SK-N-SH (cell line): ENCODE results near the gene ZNF143. TPM values are rescaled to one million over a fixed set of nuclear protein-coding genes. Genes with fewer than 3 reads are reported as not detected.
A peak's percentile ranks its signal among the peaks of the same experiment; 100 is the strongest.

ENCODE experiments used
- CTCF ChIA-PET: fragments of 300-600, 350-600 bp; formaldehyde crosslinking; extraction: SDS; loops from one replicate; lab custom pipeline; 2021; lab: Yijun Ruan, JAX
- POLR2A ChIA-PET: fragments of 350-600 bp; sonication (Branson Sonifier 250); formaldehyde crosslinking; extraction: SDS; loops from one replicate; lab custom pipeline; 2020; ENCODE audit warnings: antibody characterized with exemption, inconsistent platforms; lab: Yijun Ruan, JAX
- DNase-seq: peaks from one replicate; pipeline ENCODE4 v3.0.0; 2012
- H2AFZ ChIP-seq: fragments of 200-600 bp; sonication (generic); 2 replicates; pipeline ENCODE4 v1.8.1; 2016; ENCODE audit warnings: antibody characterized with exemption, mild to moderate bottlenecking, low read depth
- H3F3A ChIP-seq: fragments of 200-600 bp; sonication (generic); replicated peaks from 2 replicates; pipeline ENCODE3; 2016; ENCODE audit warnings: antibody characterized with exemption, mild to moderate bottlenecking; ENCODE audit not compliant: insufficient read depth
- H3K27ac ChIP-seq, 2 experiments: fragments of 200-500 bp in 1 of 2; fragments of 200-600 bp in 1 of 2; sonication (Bioruptor generic) in 1 of 2; sonication (generic), shearing (Covaris generic) in 1 of 2; 2 replicates each; pipeline versions ENCODE4 v1.5.1 to v1.6.1; 2014 to 2016; ENCODE audit warnings: low read depth in 2 of 2, inconsistent platforms in 1 of 2, low read length in 1 of 2, mild to moderate bottlenecking in 1 of 2, mixed read lengths in 1 of 2
- H3K27me3 ChIP-seq: fragments of 200-600 bp; sonication (generic), shearing (Covaris generic); 2 replicates; pipeline ENCODE4 v1.6.1; 2016; ENCODE audit warnings: mixed run types; ENCODE audit not compliant: insufficient read depth
- H3K36me3 ChIP-seq, 2 experiments: fragments of 200-500 bp in 1 of 2; fragments of 200-600 bp in 1 of 2; sonication (Bioruptor generic) in 1 of 2; sonication (generic) in 1 of 2; replicated peaks in 1 of 2; 2 replicates each; pipeline versions ENCODE3 to v1.5.1; 2014 to 2016; ENCODE audit warnings: low read length in 1 of 2, mild to moderate bottlenecking in 1 of 2; ENCODE audit not compliant: insufficient read depth in 2 of 2, control insufficient read depth in 1 of 2
- H3K4me1 ChIP-seq, 2 experiments: fragments of 200-500 bp in 1 of 2; fragments of 200-600 bp in 1 of 2; sonication (Bioruptor generic) in 1 of 2; sonication (generic), shearing (Covaris generic) in 1 of 2; 2 replicates each; pipeline versions ENCODE4 v1.5.1 to v1.6.1; 2014 to 2016; ENCODE audit warnings: low read depth in 1 of 2, low read length in 1 of 2, mixed run types in 1 of 2; ENCODE audit not compliant: insufficient read depth in 2 of 2, control insufficient read depth in 1 of 2
- H3K4me2 ChIP-seq: fragments of 200-600 bp; sonication (generic), shearing (Covaris generic); 2 replicates; pipeline ENCODE4 v1.6.1; 2017; ENCODE audit warnings: mixed run types
- H3K4me3 ChIP-seq, 2 experiments: fragments of 200-500 bp in 1 of 2; fragments of 200-600 bp in 1 of 2; sonication (Bioruptor generic) in 1 of 2; sonication (generic), shearing (Covaris generic) in 1 of 2; 2 replicates each; pipeline versions ENCODE4 v1.5.1 to v1.8.1; 2014 to 2016; ENCODE audit warnings: low read depth in 2 of 2, inconsistent platforms in 1 of 2, low read length in 1 of 2, mild to moderate bottlenecking in 1 of 2, mixed read lengths in 1 of 2, moderate library complexity in 1 of 2
- H3K79me2 ChIP-seq: fragments of 200-600 bp; sonication (generic); 2 replicates; pipeline ENCODE4 v1.8.1; 2017; ENCODE audit warnings: mild to moderate bottlenecking; ENCODE audit not compliant: insufficient read depth
- H3K9ac ChIP-seq: fragments of 200-600 bp; sonication (generic); 2 replicates; pipeline ENCODE4 v1.6.1; 2017; ENCODE audit warnings: mixed run types
- H3K9me2 ChIP-seq: fragments of 200-600 bp; sonication (generic); 2 replicates; pipeline ENCODE4 v1.6.1; 2017; ENCODE audit warnings: mixed run types
- H3K9me3 ChIP-seq: fragments of 200-600 bp; sonication (generic); 2 replicates; pipeline ENCODE4 v1.6.1; 2017; ENCODE audit warnings: mixed run types, mild to moderate bottlenecking, moderate library complexity
- H4K20me1 ChIP-seq: fragments of 200-600 bp; sonication (generic); 2 replicates; pipeline ENCODE4 v1.6.1; 2017; ENCODE audit warnings: mild to moderate bottlenecking, mixed run types; ENCODE audit not compliant: insufficient read depth
- CHD2 ChIP-seq: fragments of 150-350 bp; IDR thresholded peaks from 2 replicates; pipeline ENCODE4 v1.6.1; 2018; ENCODE audit warnings: low read length; ENCODE audit not compliant: partially characterized antibody
- FOSL2 ChIP-seq: IDR thresholded peaks from 2 replicates; pipeline ENCODE4 v1.4.0; 2012; ENCODE audit warnings: low read depth, mild to moderate bottlenecking, moderate library complexity, borderline replicate concordance
- GATA2 ChIP-seq: sonication (generic); formaldehyde crosslinking; IDR thresholded peaks from 2 replicates; pipeline ENCODE4 v1.5.0; 2020; ENCODE audit warnings: mild to moderate bottlenecking, missing genetic modification reagents
- JUND ChIP-seq: IDR thresholded peaks from 2 replicates; pipeline ENCODE4 v1.4.0; 2012
- MEF2A ChIP-seq: IDR thresholded peaks from 2 replicates; pipeline ENCODE4 v1.4.0; 2012; ENCODE audit warnings: low read depth, borderline replicate concordance
- MXI1 ChIP-seq: IDR thresholded peaks from 2 replicates; pipeline ENCODE4 v1.6.1; 2012; ENCODE audit warnings: mild to moderate bottlenecking, low read depth, low read length, improper control_type of control experiment
- NFIC ChIP-seq: IDR thresholded peaks from 2 replicates; pipeline ENCODE4 v1.4.0; 2012; ENCODE audit warnings: borderline replicate concordance
- NRF1 ChIP-seq: IDR thresholded peaks from 2 replicates; pipeline ENCODE4 v1.6.1; 2012; ENCODE audit warnings: low read depth, mild to moderate bottlenecking, low read length
- PBX3 ChIP-seq: IDR thresholded peaks from 2 replicates; pipeline ENCODE4; 2012
- TAF1 ChIP-seq: IDR thresholded peaks from 2 replicates; pipeline ENCODE4 v1.6.1; 2012; ENCODE audit warnings: low read depth, mild to moderate bottlenecking, low read length, moderate library complexity, borderline replicate concordance
- TCF12 ChIP-seq: IDR thresholded peaks from 2 replicates; pipeline ENCODE4 v1.4.0; 2012
- TEAD4 ChIP-seq: IDR thresholded peaks from 2 replicates; pipeline ENCODE4 v1.4.0; 2012; ENCODE audit warnings: mild to moderate bottlenecking, borderline replicate concordance; ENCODE audit not compliant: insufficient read depth
- WGBS: methylation state at CpG from one replicate; pipeline ENCODE4 v1.1.6; 2017; ENCODE audit warnings: low lambda C conversion rate; 5-methylcytosine and 5-hydroxymethylcytosine counted together
- polyA plus RNA-seq, 3 experiments: library from polyadenylated mRNA; depleted of rRNA; stranded (reverse); fragments of >200 nt; gene quantifications; 2 replicates each; pipeline ENCODE4 v1.2.3, GENCODE V29; 2012
- TF ChIP-seq, protein P1 (sequence below): fragments of 150-350 bp; IDR thresholded peaks from 2 replicates; pipeline ENCODE4 v1.6.1; 2017; ENCODE audit warnings: antibody characterized with exemption, low read length, low read depth, borderline replicate concordance
- TF ChIP-seq, protein P2 (sequence below): fragments of 200-600 bp; sonication (generic); IDR thresholded peaks from 2 replicates; pipeline ENCODE4 v1.6.1; 2017; ENCODE audit warnings: antibody characterized with exemption, mild to moderate bottlenecking, moderate library complexity
- TF ChIP-seq, protein P3 (sequence below): IDR thresholded peaks from 2 replicates; pipeline ENCODE4 v1.4.0; 2012; ENCODE audit warnings: low read depth
- TF ChIP-seq, protein P4 (sequence below): IDR thresholded peaks from 2 replicates; pipeline ENCODE4 v1.6.1; 2012; ENCODE audit warnings: mild to moderate bottlenecking, low read depth, low read length, moderate library complexity

ZNF143 gene
- polyA plus RNA-seq, 1 of the 3 experiments (the other 2 are of a cell fraction), result 11.3 TPM

- Histone ChIP-seq H3K27ac (peak overlapping the region; percentile 7 to 83; a peak in 3 of 4 replicates), H3F3A (peaks cover 29% of the 10 kb centered on the region), H3K9me3 (no peaks in the 10 kb centered on the region), H3K4me1 (peaks cover 0 to 15% of the 10 kb centered on the region in 2 experiments; a peak in 1 of 4 replicates), H2AFZ (peak overlapping the region; percentile 5; the same call in 1 of the 2 replicates), H3K79me2 (no peaks in the 10 kb centered on the region), H3K36me3 (peaks cover 0 to 16% of the 10 kb centered on the region in 2 experiments), H3K9me2 (no peaks in the 10 kb centered on the region), H3K9ac (peak overlapping the region; percentile 19; the same call in 1 of the 2 replicates), H4K20me1 (no peaks in the 10 kb centered on the region), H3K4me3 (peak overlapping the region in 1 of 2 experiments; percentile 30; a peak in 3 of 4 replicates), H3K27me3 (no peaks in the 10 kb centered on the region), H3K4me2 (peak overlapping the region; percentile 63)
- ChIA-PET POLR2A (no interaction called here), CTCF (interaction anchor here (1.3 to 1.9 kb wide), 2 partner anchors 18 to 104 kb away, joined by 3 to 10 read pairs; no protein-coding TSS in a partner anchor)
- WGBS, result 16% methylated on average over 3 of the region's 3 CpGs
- no peak for DNase-seq
- TF ChIP-seq, protein P1, sequence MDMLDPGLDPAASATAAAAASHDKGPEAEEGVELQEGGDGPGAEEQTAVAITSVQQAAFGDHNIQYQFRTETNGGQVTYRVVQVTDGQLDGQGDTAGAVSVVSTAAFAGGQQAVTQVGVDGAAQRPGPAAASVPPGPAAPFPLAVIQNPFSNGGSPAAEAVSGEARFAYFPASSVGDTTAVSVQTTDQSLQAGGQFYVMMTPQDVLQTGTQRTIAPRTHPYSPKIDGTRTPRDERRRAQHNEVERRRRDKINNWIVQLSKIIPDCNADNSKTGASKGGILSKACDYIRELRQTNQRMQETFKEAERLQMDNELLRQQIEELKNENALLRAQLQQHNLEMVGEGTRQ, result no peak
- TF ChIP-seq CHD2, result no peak
- TF ChIP-seq NFIC, result peak; percentile 15; the same call in 1 of the 2 replicates
- TF ChIP-seq FOSL2, result peak; percentile 60
- 0 out of 2 replicates have a peak, but pooled peaks have one; percentile 40 for TF ChIP-seq MEF2A
- TF ChIP-seq, protein P2, sequence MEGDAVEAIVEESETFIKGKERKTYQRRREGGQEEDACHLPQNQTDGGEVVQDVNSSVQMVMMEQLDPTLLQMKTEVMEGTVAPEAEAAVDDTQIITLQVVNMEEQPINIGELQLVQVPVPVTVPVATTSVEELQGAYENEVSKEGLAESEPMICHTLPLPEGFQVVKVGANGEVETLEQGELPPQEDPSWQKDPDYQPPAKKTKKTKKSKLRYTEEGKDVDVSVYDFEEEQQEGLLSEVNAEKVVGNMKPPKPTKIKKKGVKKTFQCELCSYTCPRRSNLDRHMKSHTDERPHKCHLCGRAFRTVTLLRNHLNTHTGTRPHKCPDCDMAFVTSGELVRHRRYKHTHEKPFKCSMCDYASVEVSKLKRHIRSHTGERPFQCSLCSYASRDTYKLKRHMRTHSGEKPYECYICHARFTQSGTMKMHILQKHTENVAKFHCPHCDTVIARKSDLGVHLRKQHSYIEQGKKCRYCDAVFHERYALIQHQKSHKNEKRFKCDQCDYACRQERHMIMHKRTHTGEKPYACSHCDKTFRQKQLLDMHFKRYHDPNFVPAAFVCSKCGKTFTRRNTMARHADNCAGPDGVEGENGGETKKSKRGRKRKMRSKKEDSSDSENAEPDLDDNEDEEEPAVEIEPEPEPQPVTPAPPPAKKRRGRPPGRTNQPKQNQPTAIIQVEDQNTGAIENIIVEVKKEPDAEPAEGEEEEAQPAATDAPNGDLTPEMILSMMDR, result no peak
- TF ChIP-seq GATA2 (CRISPR knock-in tag), result no peak
- peak; percentile 49; the same call in 1 of the 2 replicates for TF ChIP-seq TEAD4
- peak; percentile 54 for TF ChIP-seq JUND
- TF ChIP-seq TCF12, result peak; percentile 25; the same call in 1 of the 2 replicates
- TF ChIP-seq, protein P3, sequence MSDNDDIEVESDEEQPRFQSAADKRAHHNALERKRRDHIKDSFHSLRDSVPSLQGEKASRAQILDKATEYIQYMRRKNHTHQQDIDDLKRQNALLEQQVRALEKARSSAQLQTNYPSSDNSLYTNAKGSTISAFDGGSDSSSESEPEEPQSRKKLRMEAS, result no peak
- TF ChIP-seq TAF1, result no peak
- TF ChIP-seq NRF1, result no peak
Observed at GRCh38 chr11:9489080-9489765, 28.4 kb downstream of the ZNF143 start.

DNA sequence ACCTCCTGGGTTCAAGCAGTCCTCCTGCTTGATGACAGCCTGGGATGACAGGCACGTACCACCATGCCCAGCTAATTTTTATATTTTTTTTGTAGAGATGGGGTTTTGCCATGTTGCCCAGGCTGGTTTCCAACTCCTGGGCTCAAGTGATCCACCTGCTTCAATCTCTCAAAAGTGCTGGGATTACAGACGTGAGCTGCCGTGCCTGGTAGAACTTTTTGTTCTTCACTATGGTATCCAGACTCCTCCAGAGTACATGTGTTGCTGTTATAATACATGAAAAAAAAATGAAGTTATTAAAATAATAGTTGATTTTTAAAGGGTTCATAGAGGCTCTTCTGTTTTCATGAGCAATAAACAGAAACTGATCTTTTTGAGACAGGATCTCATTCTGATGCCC is 29.6 kb downstream of the ZNF143 start:
- Histone ChIP-seq H3F3A (peaks cover 29% of the 10 kb centered on the region), H3K4me1 (peaks cover 0 to 15% of the 10 kb centered on the region in 2 experiments; a peak in 1 of 4 replicates), H3K9ac (no peak overlapping the region), H3K9me3 (no peaks in the 10 kb centered on the region), H3K27me3 (no peaks in the 10 kb centered on the region), H3K4me3 (no peak overlapping the region), H3K27ac (peak overlapping the region in 1 of 2 experiments; percentile 83; a peak in 1 of 4 replicates), H3K4me2 (no peak overlapping the region), H3K79me2 (no peaks in the 10 kb centered on the region), H3K9me2 (no peaks in the 10 kb centered on the region), H3K36me3 (peaks cover 2 to 18% of the 10 kb centered on the region in 2 experiments), H2AFZ (no peak overlapping the region), H4K20me1 (no peaks in the 10 kb centered on the region)
- ChIA-PET CTCF (interaction anchor here (1.9 kb wide), 1 partner anchor 16 kb away, joined by 10 read pairs; no protein-coding TSS in a partner anchor), POLR2A (no interaction called here)
- 95% methylated on average over 3 of the region's 3 CpGs for WGBS
- DNase-seq, result no peak
- TF ChIP-seq, protein P4, sequence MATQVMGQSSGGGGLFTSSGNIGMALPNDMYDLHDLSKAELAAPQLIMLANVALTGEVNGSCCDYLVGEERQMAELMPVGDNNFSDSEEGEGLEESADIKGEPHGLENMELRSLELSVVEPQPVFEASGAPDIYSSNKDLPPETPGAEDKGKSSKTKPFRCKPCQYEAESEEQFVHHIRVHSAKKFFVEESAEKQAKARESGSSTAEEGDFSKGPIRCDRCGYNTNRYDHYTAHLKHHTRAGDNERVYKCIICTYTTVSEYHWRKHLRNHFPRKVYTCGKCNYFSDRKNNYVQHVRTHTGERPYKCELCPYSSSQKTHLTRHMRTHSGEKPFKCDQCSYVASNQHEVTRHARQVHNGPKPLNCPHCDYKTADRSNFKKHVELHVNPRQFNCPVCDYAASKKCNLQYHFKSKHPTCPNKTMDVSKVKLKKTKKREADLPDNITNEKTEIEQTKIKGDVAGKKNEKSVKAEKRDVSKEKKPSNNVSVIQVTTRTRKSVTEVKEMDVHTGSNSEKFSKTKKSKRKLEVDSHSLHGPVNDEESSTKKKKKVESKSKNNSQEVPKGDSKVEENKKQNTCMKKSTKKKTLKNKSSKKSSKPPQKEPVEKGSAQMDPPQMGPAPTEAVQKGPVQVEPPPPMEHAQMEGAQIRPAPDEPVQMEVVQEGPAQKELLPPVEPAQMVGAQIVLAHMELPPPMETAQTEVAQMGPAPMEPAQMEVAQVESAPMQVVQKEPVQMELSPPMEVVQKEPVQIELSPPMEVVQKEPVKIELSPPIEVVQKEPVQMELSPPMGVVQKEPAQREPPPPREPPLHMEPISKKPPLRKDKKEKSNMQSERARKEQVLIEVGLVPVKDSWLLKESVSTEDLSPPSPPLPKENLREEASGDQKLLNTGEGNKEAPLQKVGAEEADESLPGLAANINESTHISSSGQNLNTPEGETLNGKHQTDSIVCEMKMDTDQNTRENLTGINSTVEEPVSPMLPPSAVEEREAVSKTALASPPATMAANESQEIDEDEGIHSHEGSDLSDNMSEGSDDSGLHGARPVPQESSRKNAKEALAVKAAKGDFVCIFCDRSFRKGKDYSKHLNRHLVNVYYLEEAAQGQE, result no peak
- TF ChIP-seq MXI1 (no peak), PBX3 (no peak), GATA2 (CRISPR knock-in tag) (no peak)
- TF ChIP-seq, protein P2, result no peak
